SK-N-MC (cell line): Measurements from ENCODE around the gene ZBTB7C.

ENCODE experiments used
- EZH2 ChIP-seq: fragments of 200-600 bp; sonication (generic); IDR thresholded peaks from one replicate; pipeline ENCODE4 v1.6.1; 2017; ENCODE audit warnings: antibody characterized with exemption
- FOXP2 ChIP-seq: optimal IDR thresholded peaks from 2 replicates; pipeline ENCODE3; 2011; ENCODE audit warnings: mild to moderate bottlenecking, moderate library complexity; ENCODE audit not compliant: insufficient read depth; ENCODE audit errors: extremely low read length, control extremely low read depth
- POLR2AphosphoS5 ChIP-seq: IDR thresholded peaks from 2 replicates; pipeline ENCODE4 v1.6.1; 2012; ENCODE audit warnings: mild to moderate bottlenecking, low read depth, low read length, borderline replicate concordance

DNA sequence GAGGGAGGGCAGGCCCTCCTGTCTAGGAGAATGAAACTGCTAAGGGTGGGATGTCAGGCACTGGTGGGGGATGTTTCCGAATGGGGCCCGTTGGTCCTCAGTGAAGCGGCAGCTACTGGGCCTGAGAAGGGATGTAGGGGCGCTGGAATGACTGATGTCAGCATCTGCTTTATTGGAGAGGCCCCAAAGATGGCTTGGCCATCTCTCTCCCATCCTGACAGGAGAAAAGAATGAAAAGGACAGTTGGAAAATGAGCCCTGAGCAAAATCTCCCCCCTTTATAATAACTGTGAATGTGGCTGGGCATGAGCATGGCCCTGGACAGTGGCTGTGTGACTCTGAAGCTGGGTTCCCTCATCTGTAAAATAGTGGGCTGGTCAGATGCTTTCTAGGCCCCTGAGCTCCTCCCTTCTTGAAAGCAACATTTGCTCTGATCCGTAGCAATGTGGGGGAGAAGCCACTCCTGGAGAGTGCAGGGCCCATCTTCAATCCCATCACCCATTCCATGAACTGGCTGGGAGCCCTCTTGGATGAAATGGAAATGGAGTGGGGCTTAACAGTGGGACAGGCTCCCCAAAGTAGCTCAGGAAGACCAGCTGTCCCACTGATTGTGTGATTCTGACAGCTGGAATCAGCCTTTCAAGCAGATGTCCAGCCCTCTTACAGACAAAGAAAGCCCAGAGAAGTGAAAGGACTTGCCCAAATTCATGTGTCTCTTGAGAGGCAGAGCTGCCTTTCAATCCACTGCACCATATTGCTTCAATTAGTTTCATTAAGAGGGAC lies 246.0 kb downstream of the ZBTB7C start:
- TF ChIP-seq POLR2AphosphoS5 (no peak), FOXP2 (no peak), EZH2 (no peak)
